Renal cortex interstitium (tissue), 11 donors: Measurements from ENCODE around the gene VASN. TPM values are rescaled to one million over a fixed set of nuclear protein-coding genes. Genes with fewer than 3 reads are reported as not detected.
A peak's percentile ranks its signal among the peaks of the same experiment; 100 is the strongest.
"Not testable (repeated sequence)": the region's sequence is repeated elsewhere in the genome, so short reads cannot be mapped to it uniquely, and the experiment has no call there.

ENCODE experiments used
- DNase-seq, 11 donors: peaks; one replicate each; pipeline ENCODE4 v3.0.0-alpha.2; 2013; ENCODE audit warnings: low read depth in 9 of 11, low spot score in 4 of 11; ENCODE audit errors: extremely low read depth in 1 of 11
- polyA plus RNA-seq, 3 donors: library from polyadenylated mRNA; unstranded; fragments of 120-200 nt; gene quantifications; one replicate each; pipeline ENCODE4 v1.2.1, GENCODE V29; 2013; ENCODE audit not compliant: insufficient read length in 3 of 3

Gene VASN
- polyA plus RNA-seq, 3 donors = 30.0 to 64.1 (median 57.5) TPM

- no peak for DNase-seq
Measured at GRCh38 chr16:4389051-4389955, 17.7 kb downstream of the VASN start.

GRCh38 chr16:4390266-4391260 is 18.9 kb downstream of the VASN start:
- no peak for DNase-seq

- DNase-seq = no peak
Measured at GRCh38 chr16:4391631-4392381, 20.2 kb downstream of the VASN start.

GRCh38 chr16:4392382-4393239 is 21.0 kb downstream of the VASN start:
- peak in 2 of 11 donors; percentile 75 to 80 for DNase-seq

GRCh38 chr16:4393240-4393600 is 21.6 kb downstream of the VASN start:
- no peak for DNase-seq

- not testable (repeated sequence) for DNase-seq
Measured at GRCh38 chr16:4393850-4394249, 22.2 kb downstream of the VASN start.

- no peak for DNase-seq
Measured at GRCh38 chr16:4395055-4395726, 23.5 kb downstream of the VASN start.

GRCh38 chr16:4399001-4399730 is 27.5 kb downstream of the VASN start:
- DNase-seq = no peak

GRCh38 chr16:4401094-4401501 is 29.4 kb downstream of the VASN start:
- peak in 2 of 11 donors; percentile 61 to 71 for DNase-seq

GRCh38 chr16:4401510-4401909 is 29.9 kb downstream of the VASN start:
- DNase-seq = no peak

- peak in 6 of 11 donors; percentile 67 to 81 (median 76) for DNase-seq
Measured at GRCh38 chr16:4402439-4403132, 30.9 kb downstream of the VASN start.

- no peak for DNase-seq
Measured at GRCh38 chr16:4403133-4403949, 31.7 kb downstream of the VASN start.

GRCh38 chr16:4404247-4404966 is 32.8 kb downstream of the VASN start:
- no peak for DNase-seq

- DNase-seq = no peak
Measured at GRCh38 chr16:4404967-4405696, 33.5 kb downstream of the VASN start.
